Measurements from ENCODE around the gene ALKBH2. TPM values are rescaled to one million over a fixed set of nuclear protein-coding genes. Genes with fewer than 3 reads are reported as not detected.

Gene ALKBH2
- total and polyA plus RNA-seq, 2 of the 8 experiments (the other 6 are each of a cell fraction or from before 2014, with no cell fraction given) = 19.1 to 22.5 TPM

GRCh38 chr12:109098183-109098604, 4.9 kb upstream of the ALKBH2 start (continued):
- TF ChIP-seq CHD7 (IDR thresholded peaks at IDR 0.05; ENCODE audit: insufficient replicate concordance, low read length) (no peak), SIRT6 (IDR thresholded peaks at IDR 0.05; ENCODE audit: low read length) (no peak), USF2 (IDR thresholded peaks at IDR 0.05; ENCODE audit: low read length) (no peak), BACH1 (IDR thresholded peaks at IDR 0.05; ENCODE audit: low read length) (no peak)

All from H1 (cell line).